MM.1S (cell line): ENCODE results near the gene SREBF1.

Experiments
- CTCF ChIP-seq: fragments of 300-600 bp; sonication (generic); IDR thresholded peaks from 2 replicates; pipeline ENCODE4 v1.5.1; 2016; ENCODE audit warnings: antibody characterized with exemption, low read length, mixed read lengths
- EZH2 ChIP-seq: fragments of 300-600 bp; sonication (generic); optimal IDR thresholded peaks from 2 replicates; pipeline ENCODE3; 2017; ENCODE audit warnings: low read depth, mild to moderate bottlenecking, antibody characterized with exemption, low read length, mixed read lengths

DNA sequence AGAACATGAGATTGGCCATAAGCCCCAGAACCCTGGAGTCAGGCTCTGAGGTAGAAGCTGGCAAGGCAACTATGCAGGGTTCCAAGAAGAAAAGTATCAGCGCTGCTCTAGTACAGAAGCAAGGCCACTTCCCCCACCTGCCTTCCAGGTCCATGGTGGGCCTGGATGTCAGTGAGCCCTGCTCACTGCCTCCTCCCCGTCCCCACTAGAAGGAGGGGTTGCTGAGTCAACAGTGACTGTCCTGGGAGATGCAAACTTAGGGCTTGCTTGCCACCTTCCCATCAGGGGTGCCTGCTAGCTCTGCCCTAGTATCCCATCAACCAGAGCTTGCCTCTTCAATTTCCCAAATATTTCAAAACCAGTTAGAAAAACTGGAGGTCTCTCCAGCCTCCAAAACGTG lies 29.6 kb upstream of the SREBF1 start:
- TF ChIP-seq CTCF (no peak), EZH2 (no peak)
